GM21390 (cell line): ENCODE data around the gene NEB.
A peak's percentile ranks its signal among the peaks of the same experiment; 100 is the strongest.

Experiments
- ATAC-seq: cut with Tn5 transposase; IDR thresholded peaks from one replicate; pipeline ENCODE4 v1.9.1; 2021; ENCODE audit not compliant: unreplicated experiment

NEB gene

GRCh38 chr2:151733771-151734672 is at the start of gene NEB:
Gene NEB (minus strand): TSS chr2:151734476. CDS start chr2:151733156, 1,320 bp downstream.
- ATAC-seq: no peak

DNA sequence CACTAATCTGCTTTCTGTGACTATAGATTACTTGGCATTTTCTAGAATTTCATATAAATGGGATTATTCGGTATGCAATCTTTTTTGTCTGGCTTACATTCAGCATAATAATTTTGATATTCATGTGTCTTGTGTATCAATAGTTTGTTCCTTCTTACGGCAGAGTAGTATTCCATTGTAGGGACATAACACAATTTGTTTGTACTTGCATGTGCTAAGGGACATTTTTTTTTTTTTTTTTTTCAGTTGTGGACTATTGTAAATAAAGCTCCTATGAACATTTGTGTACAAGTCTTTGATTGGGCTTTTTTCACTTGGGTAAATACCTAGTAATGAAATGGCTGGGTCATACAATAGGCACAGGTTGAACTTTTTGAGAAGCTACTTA is 48.9 kb upstream of the NEB start:
- ATAC-seq: no peak

GRCh38 chr2:151782378-151783132 is 48.3 kb upstream of the NEB start:
- no peak for ATAC-seq

- no peak for ATAC-seq
Measured at GRCh38 chr2:151781642-151782041, 47.4 kb upstream of the NEB start.

- ATAC-seq: no peak
Measured at GRCh38 chr2:151780938-151781337, 46.7 kb upstream of the NEB start.

- no peak for ATAC-seq
Measured at GRCh38 chr2:151777935-151778334, 43.7 kb upstream of the NEB start.

GRCh38 chr2:151777487-151777886 is 43.2 kb upstream of the NEB start:
- ATAC-seq: no peak

DNA sequence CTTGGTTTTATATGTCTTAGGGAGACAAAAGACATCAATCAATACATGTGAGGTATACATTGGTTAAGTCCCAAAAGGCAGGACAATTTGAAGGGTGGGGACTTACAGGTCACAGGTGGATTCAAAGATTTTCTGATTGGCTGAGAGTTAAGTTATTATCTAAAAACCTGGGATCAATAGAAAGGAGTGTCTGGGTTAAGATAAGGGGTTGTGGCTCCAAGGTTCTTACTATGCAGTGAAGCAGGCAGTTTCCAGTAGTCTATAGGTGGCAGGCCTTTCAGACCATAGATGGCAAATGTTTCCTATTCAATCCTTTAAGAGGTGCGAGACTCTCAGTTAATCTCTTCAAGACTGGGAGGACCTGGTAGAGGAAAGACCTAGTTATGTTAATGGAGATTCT is 42.1 kb upstream of the NEB start:
- ATAC-seq: no peak

DNA sequence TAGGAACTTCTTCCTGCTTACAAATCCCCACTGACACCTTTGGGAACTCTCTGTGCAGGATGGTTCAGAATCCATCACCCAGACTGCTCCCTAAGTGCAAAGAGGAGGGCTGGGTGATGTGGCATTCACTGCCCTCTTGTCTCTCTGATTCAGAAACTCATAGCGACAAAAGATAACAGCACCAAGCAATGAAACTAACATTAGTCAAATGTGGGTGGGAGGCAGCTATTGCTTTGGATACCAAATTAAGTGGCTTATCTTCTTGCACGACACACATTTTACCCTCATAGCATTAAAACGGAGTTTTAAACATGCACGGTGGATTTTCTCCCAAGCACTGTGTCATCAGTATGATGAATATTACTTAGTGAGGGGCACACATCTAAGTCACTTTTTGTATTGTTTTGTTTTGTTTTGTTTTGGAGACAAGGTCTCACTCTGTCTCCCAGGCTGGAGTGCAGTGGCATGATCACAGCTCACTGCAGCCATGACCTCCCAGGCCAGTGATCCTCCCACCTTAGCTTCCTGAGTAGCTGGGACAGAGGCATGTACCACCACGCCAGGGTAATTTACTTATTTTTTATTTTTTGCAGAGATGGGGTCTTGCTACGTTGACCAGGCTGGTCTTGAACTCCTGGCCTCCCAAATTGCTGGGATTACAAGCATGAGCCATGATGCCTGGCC is 40.9 kb upstream of the NEB start:
- no peak for ATAC-seq

DNA sequence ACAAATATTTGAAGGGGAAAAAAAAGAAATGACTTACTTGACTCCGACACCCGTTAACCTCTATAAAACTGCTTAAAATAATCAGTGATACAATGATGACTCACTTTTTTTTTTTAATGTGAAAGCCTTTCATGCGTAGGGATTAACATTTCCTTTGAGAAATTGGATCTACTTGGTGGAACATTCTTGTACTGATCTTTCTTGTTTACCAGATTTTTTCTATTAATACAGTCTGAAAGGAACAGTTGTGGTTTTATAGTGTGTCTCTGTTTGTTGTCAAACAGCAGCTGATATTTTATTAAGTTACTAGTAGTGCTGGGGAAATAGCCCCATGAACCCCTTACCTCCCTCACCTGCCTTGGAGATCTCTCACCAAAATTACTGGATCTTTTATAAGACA is 40.2 kb upstream of the NEB start:
- ATAC-seq: no peak

DNA sequence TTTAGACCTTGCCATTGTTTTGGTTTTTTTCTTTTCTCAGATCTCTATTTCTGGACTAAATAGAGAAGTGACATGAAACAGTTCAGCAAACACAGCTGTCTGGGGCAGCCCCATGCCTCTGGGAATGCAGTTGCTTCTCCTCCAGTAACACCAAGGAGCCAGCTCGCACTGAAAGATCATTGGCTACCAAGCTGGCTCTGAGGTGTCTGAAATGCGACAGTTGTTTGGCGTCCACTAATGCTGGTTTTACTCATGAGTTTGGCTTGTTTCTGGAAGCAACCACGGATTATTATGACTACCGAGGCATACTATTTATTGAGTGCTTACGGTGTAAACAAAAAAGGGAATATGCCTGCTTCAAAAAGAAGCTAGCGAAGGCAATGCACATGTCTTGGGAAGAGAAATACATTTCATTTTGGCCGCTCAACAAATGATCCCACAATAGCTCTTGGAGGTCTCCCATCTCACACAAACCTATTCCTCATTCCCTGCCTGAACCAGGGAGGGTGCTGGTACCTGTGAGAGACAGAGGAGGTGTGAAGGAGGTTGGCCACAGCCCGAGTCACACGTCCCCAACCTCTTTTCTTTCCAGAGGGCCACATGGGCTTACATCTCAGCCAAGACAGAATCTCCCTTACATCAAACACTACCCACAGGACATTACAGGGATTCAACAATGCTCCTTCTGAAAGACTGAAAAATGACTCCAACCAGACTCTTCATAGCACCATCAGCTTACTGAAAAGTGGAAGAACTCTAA is 37.5 kb upstream of the NEB start:
- peak; percentile 92 for ATAC-seq

GRCh38 chr2:151770995-151771394 is 36.7 kb upstream of the NEB start:
- peak; percentile 29 for ATAC-seq

DNA sequence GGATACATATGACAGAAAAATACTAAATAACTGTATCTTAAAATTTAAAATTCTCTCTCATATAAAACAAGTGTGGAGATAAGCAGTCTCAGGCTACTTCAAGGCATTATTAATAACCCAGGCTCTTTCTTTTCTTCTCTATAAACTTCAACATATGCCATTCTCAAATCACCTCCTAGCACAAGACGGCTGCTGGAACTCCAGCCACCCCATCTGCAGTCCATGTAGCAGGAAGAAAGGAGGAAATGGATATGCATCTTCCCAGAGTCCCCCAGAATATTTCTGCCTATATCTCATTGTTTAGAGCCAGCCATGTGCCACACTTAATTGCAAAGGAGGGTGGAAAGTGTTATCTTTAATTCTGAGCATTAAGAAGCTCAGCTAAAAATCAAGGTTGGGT is 35.3 kb upstream of the NEB start:
- no peak for ATAC-seq

DNA sequence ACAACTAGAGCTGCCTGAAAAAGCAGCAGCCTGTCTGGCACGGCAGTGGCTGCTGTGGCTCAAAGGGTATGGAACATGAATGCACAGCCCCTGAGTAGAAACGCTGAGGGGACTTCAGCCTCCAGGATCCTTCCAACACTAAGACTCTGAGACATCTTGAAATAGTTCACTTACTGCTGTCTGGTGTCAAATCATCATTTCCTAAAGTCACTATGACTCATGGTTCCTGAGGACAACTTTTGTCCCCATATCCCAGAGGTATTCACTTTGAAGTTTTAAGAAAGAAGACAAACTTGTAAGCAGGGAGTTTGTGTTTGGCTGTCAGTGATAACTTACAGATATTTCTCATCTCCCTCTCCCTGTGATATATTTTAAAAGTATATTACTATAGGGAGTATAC is 33.3 kb upstream of the NEB start:
- no peak for ATAC-seq

GRCh38 chr2:151766437-151767153 is 32.3 kb upstream of the NEB start:
- ATAC-seq: peak; percentile 37

GRCh38 chr2:151765760-151766410 is 31.6 kb upstream of the NEB start:
- peak; percentile 32 for ATAC-seq

GRCh38 chr2:151762694-151763093 is 28.4 kb upstream of the NEB start:
- no peak for ATAC-seq

DNA sequence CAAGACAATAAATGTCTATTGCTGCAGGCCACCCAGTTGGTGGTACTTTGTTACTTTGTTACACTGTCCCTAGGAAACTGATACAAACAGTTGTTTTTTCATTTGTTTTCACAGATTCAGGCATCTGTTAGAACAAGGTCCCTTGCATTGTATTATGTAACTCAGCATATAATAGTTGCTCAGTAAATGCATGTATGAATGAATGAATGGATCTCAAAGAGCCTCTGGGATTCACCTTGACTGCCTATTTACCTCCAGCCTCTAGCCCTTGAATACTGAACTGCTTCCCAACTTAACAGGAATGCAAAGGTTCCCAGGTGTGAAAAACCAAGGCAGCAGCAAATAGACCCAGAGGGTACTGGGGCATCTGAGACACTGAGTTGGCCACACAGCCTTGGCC is 27.4 kb upstream of the NEB start:
- no peak for ATAC-seq

DNA sequence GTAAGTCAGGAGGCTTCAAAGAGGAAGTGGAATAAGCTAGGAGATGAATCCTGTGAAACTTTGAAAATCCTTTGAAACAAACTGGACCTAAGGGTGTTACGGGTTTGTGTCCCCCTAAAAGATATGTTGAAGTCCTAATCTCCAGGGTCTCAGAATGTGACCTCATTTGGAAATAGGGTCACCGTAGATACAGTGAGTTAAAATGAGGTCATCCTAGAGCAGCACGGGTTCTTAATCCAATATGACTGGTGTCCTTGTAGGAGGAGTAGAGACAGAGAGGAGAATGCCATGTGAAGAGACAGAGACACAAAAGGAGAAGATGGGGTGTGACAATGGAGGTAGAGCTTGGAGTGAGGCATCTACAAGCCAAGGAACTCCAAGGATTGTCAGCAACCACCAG is 26.9 kb upstream of the NEB start:
- ATAC-seq: no peak

DNA sequence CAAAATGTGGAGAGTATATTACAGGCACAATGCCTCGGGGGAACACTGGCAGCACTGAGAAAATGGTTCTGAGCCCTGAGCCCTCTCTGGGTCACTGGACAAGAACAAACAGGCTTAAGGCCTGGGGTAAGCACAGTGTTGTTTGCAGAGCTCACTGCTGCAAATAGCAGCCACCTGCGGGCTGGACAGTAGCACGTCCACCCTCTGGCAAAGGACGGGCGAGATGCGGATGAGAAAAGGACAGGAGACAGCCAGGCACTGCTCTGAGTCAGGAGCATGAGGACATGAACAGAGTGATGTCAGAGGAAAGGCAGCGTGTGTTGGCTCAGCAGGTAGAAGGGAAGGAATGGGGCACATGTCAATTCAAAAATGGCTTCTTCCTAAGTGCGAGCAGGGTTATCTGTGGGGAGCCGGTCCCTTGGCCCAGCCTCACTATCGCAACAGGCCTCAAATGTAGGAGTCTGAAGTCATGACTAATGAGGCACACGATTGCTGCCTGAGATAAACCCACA is 25.9 kb upstream of the NEB start:
- no peak for ATAC-seq
